H1 (cell line): Measurements from ENCODE around the gene CLEC16A. TPM values are rescaled to one million over a fixed set of nuclear protein-coding genes. Genes with fewer than 3 reads are reported as not detected.

Experiments
- CTCF ChIA-PET: fragments of 300-600 bp; sonication (Branson Sonifier 250); formaldehyde crosslinking; loops from one replicate; lab custom pipeline; 2021; ENCODE audit not compliant: partially characterized antibody; lab: Charles Lee
- POLR2A ChIA-PET: fragments of 300-600 bp; sonication (Branson Sonifier 250); formaldehyde crosslinking; loops from one replicate; lab custom pipeline; 2021; ENCODE audit warnings: inconsistent platforms; ENCODE audit not compliant: partially characterized antibody; lab: Charles Lee
- DNase-seq, 2 experiments: peaks; one replicate each; pipeline versions ENCODE4 v3.0.0 to v3.0.0-alpha.2; 2010 to 2022; ENCODE audit warnings: low spot score in 2 of 2, low read depth in 1 of 2, mixed read lengths in 1 of 2
- FAIRE-seq: peaks from 2 replicates; lab custom pipeline; 2011; peaks lifted over from hg19 to GRCh38; lab: Jason Lieb, UNC
- H2AFZ ChIP-seq: 2 replicates; pipeline ENCODE4 v1.8.1; 2012; ENCODE audit warnings: low read length, inconsistent platforms
- H2AK5ac ChIP-seq: 2 replicates; pipeline ENCODE4 v1.6.1; 2013; ENCODE audit warnings: low read depth, low read length
- H2BK120ac ChIP-seq: replicated peaks from 2 replicates; pipeline ENCODE3; 2013; ENCODE audit warnings: low read depth, low read length, inconsistent platforms
- H2BK12ac ChIP-seq: 2 replicates; pipeline ENCODE4 v1.6.1; 2013; ENCODE audit warnings: low read depth, low read length
- H2BK15ac ChIP-seq: 2 replicates; pipeline ENCODE4 v1.6.1; 2013; ENCODE audit warnings: low read length
- H2BK20ac ChIP-seq: 2 replicates; pipeline ENCODE4 v1.6.1; 2013; ENCODE audit warnings: low read length
- H2BK5ac ChIP-seq: 2 replicates; pipeline ENCODE4 v1.6.1; 2013; ENCODE audit warnings: low read depth, low read length
- H3K14ac ChIP-seq: 2 replicates; pipeline ENCODE4 v1.6.1; 2013; ENCODE audit warnings: inconsistent platforms; ENCODE audit not compliant: insufficient read length
- H3K18ac ChIP-seq: 2 replicates; pipeline ENCODE4 v1.6.1; 2013; ENCODE audit warnings: low read length; ENCODE audit errors: extremely low read depth
- H3K23ac ChIP-seq: 2 replicates; pipeline ENCODE4 v1.6.1; 2013; ENCODE audit warnings: inconsistent platforms; ENCODE audit not compliant: insufficient read length
- H3K23me2 ChIP-seq: 2 replicates; pipeline ENCODE4 v1.6.1; 2013; ENCODE audit warnings: low read depth, low read length
- H3K27ac ChIP-seq: 2 replicates; pipeline ENCODE4 v1.6.1; 2011; ENCODE audit warnings: low read depth, low read length, inconsistent platforms
- H3K27me3 ChIP-seq, 4 experiments: replicated peaks in 1 of 4; 1 replicate in 1 of 4; 2 replicates in 3 of 4; pipeline versions ENCODE4 v1.6.1 to v1.8.1; 2011 to 2013; ENCODE audit warnings: low read length in 3 of 4, mild to moderate bottlenecking in 3 of 4, inconsistent platforms in 2 of 4, mixed read lengths in 2 of 4, moderate library complexity in 1 of 4; ENCODE audit not compliant: control insufficient read depth in 3 of 4, insufficient read depth in 3 of 4; ENCODE audit errors: extremely low read depth in 1 of 4
- H3K36me3 ChIP-seq, 4 experiments: 2 replicates each; pipeline versions ENCODE4 v1.6.1 to v1.8.1; 2011 to 2013; ENCODE audit warnings: mild to moderate bottlenecking in 4 of 4, low read length in 3 of 4, moderate library complexity in 2 of 4, control low read depth in 1 of 4, inconsistent platforms in 1 of 4; ENCODE audit not compliant: insufficient read depth in 4 of 4, control insufficient read depth in 2 of 4
- H3K4ac ChIP-seq: replicated peaks from 2 replicates; pipeline ENCODE3; 2013; ENCODE audit warnings: low read length, low read depth, mixed read lengths, inconsistent platforms; ENCODE audit not compliant: insufficient read length
- H3K4me1 ChIP-seq, 4 experiments: replicated peaks in 1 of 4; 1 replicate in 1 of 4; 2 replicates in 3 of 4; pipeline versions ENCODE4 v1.6.1 to v1.8.1; 2011 to 2013; ENCODE audit warnings: low read length in 3 of 4, inconsistent platforms in 2 of 4, mixed read lengths in 1 of 4; ENCODE audit not compliant: insufficient read depth in 4 of 4, control insufficient read depth in 3 of 4
- H3K4me2 ChIP-seq, 2 experiments: 2 replicates each; pipeline versions ENCODE4 v1.6.1 to v1.8.1; 2011 to 2013; ENCODE audit warnings: low read depth in 2 of 2, low read length in 2 of 2, control low read depth in 1 of 2, inconsistent platforms in 1 of 2, mild to moderate bottlenecking in 1 of 2; ENCODE audit not compliant: insufficient read depth in 1 of 2
- H3K4me3 ChIP-seq, 4 experiments: fragments of 200-600, 300-600 bp in 1 of 4; sonication (generic), shearing (Covaris generic), sonication (Bioruptor Twin) in 1 of 4; 2 replicates each; pipeline versions ENCODE4 v1.5.1 to v1.8.1; 2011 to 2016; ENCODE audit warnings: low read length in 4 of 4, low read depth in 3 of 4, control low read depth in 2 of 4, inconsistent platforms in 2 of 4, mild to moderate bottlenecking in 2 of 4, mixed read lengths in 1 of 4, moderate library complexity in 1 of 4; ENCODE audit not compliant: insufficient read depth in 2 of 4; ENCODE audit errors: extremely low read depth in 1 of 4
- H3K56ac ChIP-seq: replicated peaks from 2 replicates; pipeline ENCODE3; 2013; ENCODE audit warnings: low read depth, mild to moderate bottlenecking, mixed read lengths, low read length, inconsistent platforms; ENCODE audit not compliant: insufficient read length
- H3K79me1 ChIP-seq: 2 replicates; pipeline ENCODE4 v1.6.1; 2013; ENCODE audit warnings: low read depth, low read length, control low read depth
- H3K79me2 ChIP-seq, 2 experiments: 2 replicates each; pipeline versions ENCODE4 v1.6.1 to v1.8.1; 2012 to 2013; ENCODE audit warnings: low read length in 2 of 2, mild to moderate bottlenecking in 2 of 2, inconsistent platforms in 1 of 2; ENCODE audit not compliant: insufficient read depth in 2 of 2, control insufficient read depth in 1 of 2
- H3K9ac ChIP-seq, 4 experiments: replicated peaks in 1 of 4; 1 replicate in 1 of 4; 2 replicates in 3 of 4; pipeline versions ENCODE4 v1.6.1 to v1.8.1; 2011 to 2013; ENCODE audit warnings: low read depth in 3 of 4, low read length in 3 of 4, control low read depth in 2 of 4, mild to moderate bottlenecking in 2 of 4, moderate library complexity in 2 of 4, inconsistent platforms in 1 of 4; ENCODE audit errors: extremely low read depth in 1 of 4
- H3K9me3 ChIP-seq, 2 experiments: 2 replicates each; pipeline versions ENCODE4 v1.6.1 to v1.8.1; 2012 to 2013; ENCODE audit warnings: mild to moderate bottlenecking in 2 of 2, moderate library complexity in 2 of 2, control low read depth in 1 of 2, inconsistent platforms in 1 of 2, low read depth in 1 of 2, low read length in 1 of 2, mixed read lengths in 1 of 2; ENCODE audit not compliant: insufficient read depth in 2 of 2
- H4K20me1 ChIP-seq, 2 experiments: replicated peaks in 1 of 2; 2 replicates each; pipeline versions ENCODE3 to v1.8.1; 2011 to 2013; ENCODE audit warnings: inconsistent platforms in 2 of 2, low read length in 2 of 2, mild to moderate bottlenecking in 1 of 2; ENCODE audit not compliant: insufficient read depth in 2 of 2, control insufficient read depth in 1 of 2
- H4K5ac ChIP-seq: 2 replicates; pipeline ENCODE4 v1.6.1; 2013; ENCODE audit warnings: low read length, low read depth, mixed read lengths, inconsistent platforms; ENCODE audit not compliant: insufficient read length
- H4K8ac ChIP-seq: 2 replicates; pipeline ENCODE4 v1.8.0; 2013; ENCODE audit warnings: mild to moderate bottlenecking, moderate library complexity, low read length, inconsistent platforms; ENCODE audit not compliant: insufficient read depth; ENCODE audit errors: extremely low read depth
- H4K91ac ChIP-seq: replicated peaks from 2 replicates; pipeline ENCODE3; 2013; ENCODE audit warnings: low read length, mixed read lengths, inconsistent platforms; ENCODE audit not compliant: insufficient read length
- ASH2L ChIP-seq: fragments of 200-600, 300-600 bp; sonication (generic); IDR thresholded peaks from one replicate; pipeline ENCODE4 v1.7.1; 2017; ENCODE audit warnings: low read length
- ATF2 ChIP-seq: IDR thresholded peaks from 2 replicates; pipeline ENCODE4 v1.6.1; 2012; ENCODE audit warnings: low read length, inconsistent platforms
- BRCA1 ChIP-seq: IDR thresholded peaks from 2 replicates; pipeline ENCODE4 v1.6.1; 2012; ENCODE audit warnings: low read depth, low read length, improper control_type of control experiment
- CBX5 ChIP-seq: fragments of 300-800, 300-1000 bp; sonication (generic); IDR thresholded peaks from 2 replicates; pipeline ENCODE4 v1.7.1; 2016; ENCODE audit warnings: antibody characterized with exemption, low read length, low read depth
- EP300 ChIP-seq, 2 experiments: IDR thresholded peaks; 1 replicate in 1 of 2; 2 replicates in 1 of 2; pipeline ENCODE4 v1.6.1; 2011 to 2012; ENCODE audit warnings: low read depth in 2 of 2, low read length in 2 of 2, mild to moderate bottlenecking in 2 of 2, borderline replicate concordance in 1 of 2, inconsistent platforms in 1 of 2, moderate library complexity in 1 of 2
- JUN ChIP-seq: IDR thresholded peaks from 2 replicates; pipeline ENCODE4 v1.6.1; 2011; ENCODE audit warnings: low read depth, mild to moderate bottlenecking, improper control_type of control experiment, low read length
- KDM1A ChIP-seq: fragments of 200-600, 300-600 bp; sonication (generic); IDR thresholded peaks from 2 replicates; pipeline ENCODE4 v1.7.1; 2016; ENCODE audit warnings: mild to moderate bottlenecking, low read length, borderline replicate concordance
- MAFK ChIP-seq: IDR thresholded peaks from 2 replicates; pipeline ENCODE4 v1.6.1; 2012; ENCODE audit warnings: low read depth, mild to moderate bottlenecking, improper control_type of control experiment, low read length
- NRF1 ChIP-seq: IDR thresholded peaks from 2 replicates; pipeline ENCODE4 v1.6.1; 2011; ENCODE audit warnings: mild to moderate bottlenecking, low read depth, low read length, improper control_type of control experiment
- POLR2A ChIP-seq, 2 experiments: IDR thresholded peaks; 1 replicate in 1 of 2; 2 replicates in 1 of 2; pipeline ENCODE4 v1.6.1; 2011; ENCODE audit warnings: low read depth in 2 of 2, low read length in 2 of 2, mild to moderate bottlenecking in 2 of 2; ENCODE audit errors: control extremely low read depth in 1 of 2
- SP2 ChIP-seq: IDR thresholded peaks from 2 replicates; pipeline ENCODE4 v1.6.1; 2012; ENCODE audit warnings: mild to moderate bottlenecking, low read length, inconsistent platforms
- TEAD4 ChIP-seq: IDR thresholded peaks from 2 replicates; pipeline ENCODE4 v1.6.1; 2012; ENCODE audit warnings: low read depth, low read length, inconsistent platforms, mixed read lengths
- YY1 ChIP-seq: IDR thresholded peaks from 2 replicates; pipeline ENCODE4 v1.6.1; 2011; ENCODE audit warnings: low read depth, mild to moderate bottlenecking, low read length
- WGBS, 2 experiments: shearing (Covaris generic) in 1 of 2; methylation state at CpG; one replicate each; pipeline versions ENCODE4 v1.1.6 to v1.1.7; 2013 to 2015; ENCODE audit warnings: low lambda C conversion rate in 2 of 2, mixed read lengths in 2 of 2, inconsistent platforms in 1 of 2, low coverage in 1 of 2, missing lambda C conversion rate in 1 of 2; ENCODE audit not compliant: insufficient replicate concordance in 2 of 2, insufficient coverage in 1 of 2, insufficient read length in 1 of 2; ENCODE audit errors: extremely low coverage in 1 of 2, missing lambda C conversion rate in 1 of 2; 5-methylcytosine and 5-hydroxymethylcytosine counted together
- polyA plus RNA-seq, 7 experiments: library from polyadenylated mRNA; depleted of rRNA in 3 of 7; stranded (reverse) in 5 of 7; unstranded in 2 of 7; fragments of >200 nt in 5 of 7; fragments of 200-250 nt in 2 of 7; gene quantifications; 1 replicate in 5 of 7; 2 replicates in 1 of 7; 4 replicates in 1 of 7; pipeline versions ENCODE4 v1.2.1 to v1.2.3, GENCODE V29; 2011 to 2013; ENCODE audit warnings: missing spikeins in 2 of 7, mixed read lengths in 2 of 7
- total RNA-seq: library from RNA; stranded (reverse); fragmentation: NEBNext Ultra II Directional; extraction: Animal tissue kit (Norgen Biotek cat#: 25700); gene quantifications from 2 replicates; pipeline ENCODE4 v1.2.1, GENCODE V29; 2021

CLEC16A gene
- total and polyA plus RNA-seq, 2 of the 8 experiments (the other 6 are each of a cell fraction or from before 2014, with no cell fraction given), result 7.6 to 19.3 TPM

DNA sequence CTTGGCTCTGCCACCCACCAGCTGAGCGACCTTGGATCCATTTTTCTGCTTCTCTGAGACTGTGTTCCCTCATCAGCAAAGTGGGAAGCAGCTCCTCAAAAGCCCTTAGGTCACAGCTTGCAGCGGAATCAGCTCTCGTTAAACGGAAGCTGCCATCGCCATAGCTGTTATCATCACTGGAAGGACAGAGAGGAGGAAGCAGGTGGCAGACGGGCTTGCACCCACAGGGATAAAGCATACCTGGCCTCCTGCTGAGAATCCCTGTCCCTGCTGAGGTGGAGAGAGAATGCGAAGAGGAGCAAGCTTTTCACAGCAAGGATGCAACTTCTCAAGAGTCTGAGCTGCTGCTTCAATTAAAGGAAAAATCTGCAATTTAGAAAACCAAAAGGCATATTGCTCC, 106.6 kb downstream of the CLEC16A start:
- Histone ChIP-seq H3K23me2 (no peaks in the 10 kb centered on the region), H2BK20ac (no peak overlapping the region), H2BK5ac (no peak overlapping the region), H2BK15ac (no peak overlapping the region), H3K4me3 (no peak overlapping the region), H3K18ac (no peak overlapping the region), H3K79me2 (no peaks in the 10 kb centered on the region), H3K56ac (no peak overlapping the region), H2AFZ (no peak overlapping the region), H2BK120ac (no peak overlapping the region), H4K8ac (no peak overlapping the region), H2BK12ac (peak overlapping the region; percentile 55; the same call in 1 of the 2 replicates), H3K4me1 (peaks cover 0 to 5% (median 4%) of the 10 kb centered on the region in 4 experiments; a peak in 4 of 7 replicates), H3K9ac (no peak overlapping the region), H3K27me3 (no peaks in the 10 kb centered on the region), H3K14ac (no peak overlapping the region), H3K9me3 (no peaks in the 10 kb centered on the region), H3K4ac (no peak overlapping the region), H2AK5ac (no peak overlapping the region), H4K5ac (no peak overlapping the region), H3K79me1 (no peaks in the 10 kb centered on the region), H3K23ac (no peak overlapping the region), H3K4me2 (no peak overlapping the region), H4K20me1 (peaks cover 0 to 2% of the 10 kb centered on the region in 2 experiments), H4K91ac (no peak overlapping the region), H3K36me3 (peaks cover 0 to 4% (median 1%) of the 10 kb centered on the region in 4 experiments; a peak in 2 of 8 replicates), H3K27ac (no peak overlapping the region)
- FAIRE-seq (no peak), DNase-seq (no peak)
- ChIA-PET POLR2A (interaction anchor here (1.5 kb wide), 1 partner anchor 205 kb away, joined by 4 read pairs; the partner anchor contains the start of gene SOCS1), CTCF (interaction anchor here (1.1 to 2.8 kb wide), 9 partner anchors 12 to 321 kb away, joined by 3 to 14 read pairs (median 5); no protein-coding TSS in a partner anchor)
- 81% methylated on average over 7 of the region's 7 CpGs; no CpG with 5 or more reads in 1 of the 2 experiments for WGBS, 2 experiments
- no peak for TF ChIP-seq CBX5
- no peak for TF ChIP-seq BRCA1
- TF ChIP-seq SP2, result no peak
- no peak for TF ChIP-seq NRF1
- TF ChIP-seq TEAD4, result no peak
- no peak for TF ChIP-seq ATF2
- no peak for TF ChIP-seq EP300 (IDR thresholded peaks at IDR 0.05; ENCODE audit: borderline replicate concordance in 1 of 2, low read depth in 2 of 2, low read length in 2 of 2)
- TF ChIP-seq KDM1A, result no peak
- no peak for TF ChIP-seq POLR2A (IDR thresholded peaks at IDR 0.05; ENCODE audit: control extremely low read depth in 1 of 2, low read depth in 2 of 2, low read length in 2 of 2)
- no peak for TF ChIP-seq ASH2L
- no peak for TF ChIP-seq MAFK
- TF ChIP-seq JUN, result no peak
- no peak for TF ChIP-seq YY1
